Progenitor cell of endocrine pancreas (in vitro differentiated cells): ENCODE results near the gene PTK7. TPM values are rescaled to one million over a fixed set of nuclear protein-coding genes. Genes with fewer than 3 reads are reported as not detected.

ENCODE experiments used
- DNase-seq: peaks from one replicate; pipeline ENCODE4 v3.0.0; 2021; ENCODE audit warnings: low spot score; ENCODE audit not compliant: unreplicated experiment
- H3K27ac Mint-ChIP-seq: 2 replicates; pipeline ENCODE4 v1.8.0; 2021; ENCODE audit warnings: mild to moderate bottlenecking, moderate library complexity, mixed read lengths
- H3K27me3 Mint-ChIP-seq: 2 replicates; pipeline ENCODE4 v1.8.0; 2021; ENCODE audit warnings: mixed read lengths
- H3K36me3 Mint-ChIP-seq: 2 replicates; pipeline ENCODE4 v1.8.0; 2022; ENCODE audit warnings: mixed read lengths; ENCODE audit not compliant: insufficient read depth
- H3K4me1 Mint-ChIP-seq: 2 replicates; pipeline ENCODE4 v1.8.0; 2021; ENCODE audit warnings: low read depth, mixed read lengths
- H3K4me3 Mint-ChIP-seq: 2 replicates; pipeline ENCODE4 v1.8.0; 2021; ENCODE audit warnings: low read depth, mild to moderate bottlenecking, moderate library complexity, mixed read lengths
- H3K9me3 Mint-ChIP-seq: 2 replicates; pipeline ENCODE4 v1.8.0; 2021; ENCODE audit warnings: low read depth, mixed read lengths
- CTCF ChIP-seq: fragments of 200-600 bp; sonication (generic); IDR thresholded peaks from one replicate; pipeline ENCODE4 v1.5.0; 2021; ENCODE audit warnings: antibody characterized with exemption, mild to moderate bottlenecking; ENCODE audit not compliant: unreplicated experiment
- total RNA-seq: library from RNA; stranded (reverse); gene quantifications from 2 replicates; pipeline ENCODE4 v1.2.1, GENCODE V29; 2021

PTK7 gene
- total RNA-seq, 1 donor from 2014 or later: 141 TPM

GRCh38 chr6:43193929-43194328 is 117.8 kb downstream of the PTK7 start:
- Mint-ChIP-seq H3K4me3 (no peak overlapping the region), H3K4me1 (no peaks in the 10 kb centered on the region), H3K9me3 (no peaks in the 10 kb centered on the region), H3K27me3 (no peaks in the 10 kb centered on the region), H3K36me3 (peaks cover 22% of the 10 kb centered on the region), H3K27ac (no peak overlapping the region)
- no peak for TF ChIP-seq CTCF
- DNase-seq: no peak

- no peaks in the 10 kb centered on the region for H3K27me3 Mint-ChIP-seq
- no peak for TF ChIP-seq CTCF
- DNase-seq: no peak
- H3K4me3 Mint-ChIP-seq: no peak overlapping the region
- H3K9me3 Mint-ChIP-seq: no peaks in the 10 kb centered on the region
- no peaks in the 10 kb centered on the region for H3K4me1 Mint-ChIP-seq
- H3K27ac Mint-ChIP-seq: no peak overlapping the region
- H3K36me3 Mint-ChIP-seq: peaks cover 26% of the 10 kb centered on the region
Observed at GRCh38 chr6:43196337-43196736, 120.2 kb downstream of the PTK7 start.

- Mint-ChIP-seq H3K36me3 (peaks cover 23% of the 10 kb centered on the region), H3K9me3 (no peaks in the 10 kb centered on the region)
Observed at GRCh38 chr6:43199912-43200311, 123.8 kb downstream of the PTK7 start.

GRCh38 chr6:43200541-43200940 is 124.4 kb downstream of the PTK7 start:
- no peak for TF ChIP-seq CTCF
- Mint-ChIP-seq H3K9me3 (no peaks in the 10 kb centered on the region), H3K27ac (no peak overlapping the region), H3K4me3 (no peak overlapping the region), H3K36me3 (peaks cover 22% of the 10 kb centered on the region), H3K4me1 (no peaks in the 10 kb centered on the region), H3K27me3 (no peaks in the 10 kb centered on the region)
- no peak for DNase-seq

More at GRCh38 chr6:43199912-43200311, 123.8 kb downstream of the PTK7 start:
- DNase-seq: no peak
- H3K4me1 Mint-ChIP-seq: no peaks in the 10 kb centered on the region
- H3K27me3 Mint-ChIP-seq: no peaks in the 10 kb centered on the region
- H3K4me3 Mint-ChIP-seq: no peak overlapping the region
- H3K27ac Mint-ChIP-seq: no peak overlapping the region
- TF ChIP-seq CTCF: no peak

- H3K27me3 Mint-ChIP-seq: no peaks in the 10 kb centered on the region
Observed at GRCh38 chr6:43202451-43202850, 126.3 kb downstream of the PTK7 start.

More at GRCh38 chr6:43202451-43202850, 126.3 kb downstream of the PTK7 start:
- no peak overlapping the region for H3K4me3 Mint-ChIP-seq
- no peaks in the 10 kb centered on the region for H3K9me3 Mint-ChIP-seq
- DNase-seq: no peak
- no peak overlapping the region for H3K27ac Mint-ChIP-seq
- H3K4me1 Mint-ChIP-seq: no peaks in the 10 kb centered on the region
- peaks cover 25% of the 10 kb centered on the region for H3K36me3 Mint-ChIP-seq
- TF ChIP-seq CTCF: no peak
